ENCODE measurements around the gene ACSF3. TPM values are rescaled to one million over a fixed set of nuclear protein-coding genes. Genes with fewer than 3 reads are reported as not detected.
A peak's percentile ranks its signal among the peaks of the same experiment; 100 is the strongest.
"Not testable (repeated sequence)": the region's sequence is repeated elsewhere in the genome, so short reads cannot be mapped to it uniquely, and the experiment has no call there.

The ACSF3 gene
- total RNA-seq, 1 experiment from 2014 or later: 55.2 TPM

GRCh38 chr16:89186593-89187031 lies 93.0 kb downstream of the ACSF3 start:
- H3K27me3 ChIP-seq (replicated peaks; ENCODE audit: control insufficient read depth, insufficient read depth, low read length); H3K27ac Mint-ChIP-seq (ENCODE audit: unreplicated experiment); H3K36me3 ChIP-seq (ENCODE audit: control insufficient read depth, insufficient read depth, low read length); intact Hi-C loops (cut with micrococcal nuclease; ENCODE audit: unreplicated experiment); CTCF ChIA-PET; H3K36me3 Mint-ChIP-seq (ENCODE audit: insufficient read depth, unreplicated experiment); H3K4me1 ChIP-seq; H3K4me3 ChIP-seq (ENCODE audit: low read depth, low read length); H3K27me3 Mint-ChIP-seq (ENCODE audit: insufficient read depth, unreplicated experiment); H3K4me3 Mint-ChIP-seq (ENCODE audit: unreplicated experiment); BruUV-seq (replicated peaks); H3K4me1 Mint-ChIP-seq (ENCODE audit: low read depth, unreplicated experiment); H3K9me3 Mint-ChIP-seq (ENCODE audit: unreplicated experiment); H3K9me3 ChIP-seq; POLR2A ChIA-PET; DNase-seq: not testable (repeated sequence)

GRCh38 chr16:89187032-89187769 lies 93.5 kb downstream of the ACSF3 start:
- no peaks in the 10 kb centered on the region for H3K4me1 Mint-ChIP-seq (ENCODE audit: low read depth, unreplicated experiment)
- H3K27ac Mint-ChIP-seq (ENCODE audit: unreplicated experiment): peak overlapping the region; percentile 13
- Histone ChIP-seq H3K27me3 (replicated peaks; ENCODE audit: control insufficient read depth, insufficient read depth, low read length) (no peaks in the 10 kb centered on the region), H3K4me1 (peaks cover 4% of the 10 kb centered on the region; the same call in 1 of the 2 replicates), H3K4me3 (ENCODE audit: low read depth, low read length) (no peak overlapping the region), H3K9me3 (no peaks in the 10 kb centered on the region), H3K36me3 (ENCODE audit: control insufficient read depth, insufficient read depth, low read length) (no peaks in the 10 kb centered on the region)
- DNase-seq: no peak
- no peak overlapping the region for H3K4me3 Mint-ChIP-seq (ENCODE audit: unreplicated experiment)
- ChIA-PET POLR2A (interaction anchor here (0.5 kb wide), 1 partner anchor 87 kb away, joined by 3 read pairs; no protein-coding TSS in a partner anchor), CTCF (no interaction called here)
- H3K27me3 Mint-ChIP-seq (ENCODE audit: insufficient read depth, unreplicated experiment): peaks cover 4% of the 10 kb centered on the region
- BruUV-seq (replicated peaks): no TSS peak
- intact Hi-C loops (cut with micrococcal nuclease; ENCODE audit: unreplicated experiment): no loop called here
- peaks cover 6% of the 10 kb centered on the region for H3K36me3 Mint-ChIP-seq (ENCODE audit: insufficient read depth, unreplicated experiment)
- no peak for TF ChIP-seq CTCF (IDR thresholded peaks at IDR 0.05; ENCODE audit: insufficient read depth in 1 of 2, low read depth in 1 of 2, low read length in 1 of 2, severe bottlenecking in 1 of 2, unreplicated experiment in 1 of 2)
- H3K9me3 Mint-ChIP-seq (ENCODE audit: unreplicated experiment): no peaks in the 10 kb centered on the region

- peaks cover 4% of the 10 kb centered on the region for H3K27me3 Mint-ChIP-seq (ENCODE audit: insufficient read depth, unreplicated experiment)
- no peaks in the 10 kb centered on the region for H3K4me1 Mint-ChIP-seq (ENCODE audit: low read depth, unreplicated experiment)
- CTCF ChIA-PET: no interaction called here
- Histone ChIP-seq H3K4me1 (peaks cover 4% of the 10 kb centered on the region; the same call in 1 of the 2 replicates), H3K36me3 (ENCODE audit: control insufficient read depth, insufficient read depth, low read length) (no peaks in the 10 kb centered on the region), H3K27me3 (replicated peaks; ENCODE audit: control insufficient read depth, insufficient read depth, low read length) (no peaks in the 10 kb centered on the region), H3K9me3 (no peaks in the 10 kb centered on the region), H3K4me3 (ENCODE audit: low read depth, low read length) (no peak overlapping the region)
- no peak for TF ChIP-seq CTCF (IDR thresholded peaks at IDR 0.05; ENCODE audit: insufficient read depth in 1 of 2, low read depth in 1 of 2, low read length in 1 of 2, severe bottlenecking in 1 of 2, unreplicated experiment in 1 of 2)
- H3K36me3 Mint-ChIP-seq (ENCODE audit: insufficient read depth, unreplicated experiment): peaks cover 6% of the 10 kb centered on the region
- POLR2A ChIA-PET: interaction anchor here (0.5 kb wide), 1 partner anchor 87 kb away, joined by 3 read pairs; no protein-coding TSS in a partner anchor
- DNase-seq: no peak
- intact Hi-C loops (cut with micrococcal nuclease; ENCODE audit: unreplicated experiment): no loop called here
- no TSS peak for BruUV-seq (replicated peaks)
- H3K27ac Mint-ChIP-seq (ENCODE audit: unreplicated experiment): peak overlapping the region; percentile 13
- no peaks in the 10 kb centered on the region for H3K9me3 Mint-ChIP-seq (ENCODE audit: unreplicated experiment)
- no peak overlapping the region for H3K4me3 Mint-ChIP-seq (ENCODE audit: unreplicated experiment)
Measured at GRCh38 chr16:89187770-89188392, 94.2 kb downstream of the ACSF3 start.

- intact Hi-C loops (cut with micrococcal nuclease; ENCODE audit: unreplicated experiment); H3K36me3 Mint-ChIP-seq (ENCODE audit: insufficient read depth, unreplicated experiment): not testable (repeated sequence)
Measured at GRCh38 chr16:89188471-89189357, 95.1 kb downstream of the ACSF3 start.

More at GRCh38 chr16:89188471-89189357, 95.1 kb downstream of the ACSF3 start:
- H3K9me3 ChIP-seq; POLR2A ChIA-PET; H3K4me3 Mint-ChIP-seq (ENCODE audit: unreplicated experiment); BruUV-seq (replicated peaks); H3K27me3 ChIP-seq (replicated peaks; ENCODE audit: control insufficient read depth, insufficient read depth, low read length); H3K27me3 Mint-ChIP-seq (ENCODE audit: insufficient read depth, unreplicated experiment); CTCF ChIA-PET; H3K4me1 Mint-ChIP-seq (ENCODE audit: low read depth, unreplicated experiment); H3K4me1 ChIP-seq; DNase-seq; H3K27ac Mint-ChIP-seq (ENCODE audit: unreplicated experiment); H3K4me3 ChIP-seq (ENCODE audit: low read depth, low read length); H3K36me3 ChIP-seq (ENCODE audit: control insufficient read depth, insufficient read depth, low read length); H3K9me3 Mint-ChIP-seq (ENCODE audit: unreplicated experiment): not testable (repeated sequence)
